Natural killer cell treated with Interleukin-12 subunit alpha and Interleukin-12 subunit beta and Interleukin-15 and Interleukin-18, amount 100 ng/mL, for 72 hours (primary cell): ENCODE results near the gene UBAC1. TPM values are rescaled to one million over a fixed set of nuclear protein-coding genes. Genes with fewer than 3 reads are reported as not detected.
"Not testable (repeated sequence)": the region's sequence is repeated elsewhere in the genome, so short reads cannot be mapped to it uniquely, and the experiment has no call there.

Experiments used
- ATAC-seq, 2 donors: fragments of 150-1000 bp; cut with Tn5 transposase in 1 of 2; sonication (Bioruptor Pico), chemical (Tn5 transposase) in 1 of 2; 2 replicates each; pipeline ENCODE4 v1.10.0; 2021
- DNase-seq: peaks from one replicate; pipeline ENCODE4 v3.0.0; 2022; ENCODE audit warnings: low spot score
- H3K27ac Mint-ChIP-seq, 2 donors: 1 replicate in 1 of 2; 2 replicates in 1 of 2; pipeline ENCODE4 v1.8.0; 2022; ENCODE audit warnings: mixed read lengths in 2 of 2, mild to moderate bottlenecking in 1 of 2, moderate library complexity in 1 of 2
- H3K27me3 Mint-ChIP-seq, 2 donors: 1 replicate in 1 of 2; 2 replicates in 1 of 2; pipeline ENCODE4 v1.8.0; 2022; ENCODE audit warnings: mixed read lengths in 2 of 2
- H3K36me3 Mint-ChIP-seq: one replicate; pipeline ENCODE4 v1.8.0; 2022; ENCODE audit warnings: mixed read lengths
- H3K4me1 Mint-ChIP-seq, 2 donors: 1 replicate in 1 of 2; 2 replicates in 1 of 2; pipeline ENCODE4 v1.8.0; 2022; ENCODE audit warnings: low read depth in 2 of 2, mixed read lengths in 2 of 2, mild to moderate bottlenecking in 1 of 2
- H3K4me3 Mint-ChIP-seq: one replicate; pipeline ENCODE4 v1.8.0; 2022; ENCODE audit warnings: mixed read lengths
- H3K9me3 Mint-ChIP-seq: 2 replicates; pipeline ENCODE4 v1.8.0; 2022; ENCODE audit warnings: mixed read lengths
- total RNA-seq, 2 donors: library from RNA; stranded (reverse); gene quantifications; one replicate each; pipeline ENCODE4 v1.2.3, GENCODE V29; 2022

The UBAC1 gene
- total RNA-seq, 2 donors from 2014 or later: 28.9 to 42.4 TPM

GRCh38 chr9:135901826-135902225, 59.3 kb downstream of the UBAC1 start:
- Mint-ChIP-seq H3K36me3 (peaks cover 6% of the 10 kb centered on the region), H3K27me3 (no peaks in the 10 kb centered on the region), H3K9me3 (no peaks in the 10 kb centered on the region), H3K4me3 (no peak overlapping the region), H3K27ac (no peak overlapping the region), H3K4me1 (peaks cover 40 to 42% of the 10 kb centered on the region in 2 donors)
- DNase-seq: no peak
- ATAC-seq: no peak

- H3K36me3 Mint-ChIP-seq: peaks cover 6% of the 10 kb centered on the region
- H3K4me3 Mint-ChIP-seq: no peak overlapping the region
- peaks cover 39 to 44% of the 10 kb centered on the region in 2 donors for H3K4me1 Mint-ChIP-seq
- no peaks in the 10 kb centered on the region for H3K27me3 Mint-ChIP-seq
- DNase-seq (no peak), ATAC-seq (no peak)
- no peak overlapping the region for H3K27ac Mint-ChIP-seq
- no peaks in the 10 kb centered on the region for H3K9me3 Mint-ChIP-seq
Measured at GRCh38 chr9:135901031-135901758, 60.0 kb downstream of the UBAC1 start.

GRCh38 chr9:135898634-135899407, 62.4 kb downstream of the UBAC1 start:
- Mint-ChIP-seq H3K27me3 (no peaks in the 10 kb centered on the region), H3K4me3 (no peak overlapping the region), H3K36me3 (no peaks in the 10 kb centered on the region), H3K27ac (no peak overlapping the region), H3K9me3 (no peaks in the 10 kb centered on the region), H3K4me1 (peaks cover 29 to 35% of the 10 kb centered on the region in 2 donors)
- DNase-seq (no peak), ATAC-seq (no peak)

DNA sequence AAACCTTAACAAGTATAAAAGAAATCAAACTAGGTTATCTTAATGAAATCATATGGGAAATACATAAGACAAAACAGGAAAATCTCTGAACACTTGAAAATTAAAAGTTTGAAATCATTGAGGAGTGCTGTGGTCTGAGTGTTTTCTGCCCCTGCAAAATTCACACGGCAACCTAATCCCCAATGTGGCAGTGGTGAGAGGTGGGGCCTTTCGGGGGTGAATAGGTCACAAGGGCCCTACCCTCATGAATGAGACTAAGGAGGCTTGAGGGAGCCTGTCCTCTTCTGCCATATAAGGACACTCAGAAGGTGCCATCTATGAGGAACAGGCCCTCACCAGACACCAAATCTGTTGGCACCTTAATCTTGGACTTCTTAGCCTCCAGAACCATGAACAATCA, 64.5 kb downstream of the UBAC1 start:
- Mint-ChIP-seq H3K27me3 (no peaks in the 10 kb centered on the region), H3K4me1 (peaks cover 33 to 39% of the 10 kb centered on the region in 2 donors), H3K4me3 (no peak overlapping the region), H3K36me3 (no peaks in the 10 kb centered on the region), H3K27ac (no peak overlapping the region), H3K9me3 (no peaks in the 10 kb centered on the region)
- ATAC-seq: no peak
- no peak for DNase-seq

DNA sequence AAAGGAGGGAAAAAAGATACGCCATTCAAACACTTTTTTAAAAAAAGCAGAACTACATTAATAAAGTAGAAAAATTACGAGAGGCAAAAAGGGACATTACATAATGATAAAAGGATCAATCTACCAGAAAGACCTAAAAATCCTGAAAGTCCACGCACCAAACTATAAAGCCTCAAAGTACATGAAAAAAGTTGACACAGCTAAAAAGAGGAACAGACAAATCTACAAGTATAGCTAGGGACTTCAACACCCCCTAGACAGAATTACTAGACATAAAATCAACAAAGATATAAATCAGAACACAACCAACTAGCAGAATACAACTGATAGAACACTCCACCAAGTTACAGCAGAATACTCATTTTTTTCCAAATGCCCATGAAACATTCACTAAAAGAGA, 65.0 kb downstream of the UBAC1 start:
- H3K4me3 Mint-ChIP-seq: no peak overlapping the region
- no peak overlapping the region for H3K27ac Mint-ChIP-seq

GRCh38 chr9:135895202-135895848, 65.8 kb downstream of the UBAC1 start:
- H3K27ac Mint-ChIP-seq: no peak overlapping the region
- ATAC-seq: no peak
- no peak for DNase-seq
- H3K9me3 Mint-ChIP-seq: no peaks in the 10 kb centered on the region
- H3K4me3 Mint-ChIP-seq: no peak overlapping the region
- peaks cover 30 to 36% of the 10 kb centered on the region in 2 donors for H3K4me1 Mint-ChIP-seq
- H3K36me3 Mint-ChIP-seq: no peaks in the 10 kb centered on the region
- H3K27me3 Mint-ChIP-seq: no peaks in the 10 kb centered on the region

More for the DNA sequence above, 65.0 kb downstream of the UBAC1 start:
- no peaks in the 10 kb centered on the region for H3K36me3 Mint-ChIP-seq
- H3K27me3 Mint-ChIP-seq: no peaks in the 10 kb centered on the region
- ATAC-seq: no peak
- DNase-seq: no peak
- H3K9me3 Mint-ChIP-seq: no peaks in the 10 kb centered on the region
- H3K4me1 Mint-ChIP-seq: peaks cover 33 to 40% of the 10 kb centered on the region in 2 donors

GRCh38 chr9:135893104-135893503, 68.1 kb downstream of the UBAC1 start:
- Mint-ChIP-seq H3K9me3 (no peaks in the 10 kb centered on the region), H3K27ac (peak overlapping the region in 1 of 2 donors; percentile 5), H3K27me3 (no peaks in the 10 kb centered on the region), H3K4me1 (peaks cover 20 to 28% of the 10 kb centered on the region in 2 donors), H3K4me3 (no peak overlapping the region), H3K36me3 (no peaks in the 10 kb centered on the region)
- no peak for DNase-seq
- no peak for ATAC-seq

GRCh38 chr9:135892327-135892726, 68.8 kb downstream of the UBAC1 start:
- not testable (repeated sequence) for H3K4me3 Mint-ChIP-seq, ATAC-seq, H3K27me3 Mint-ChIP-seq, H3K9me3 Mint-ChIP-seq, DNase-seq, H3K27ac Mint-ChIP-seq, H3K36me3 Mint-ChIP-seq
- peaks cover 21 to 36% of the 10 kb centered on the region in 2 donors for H3K4me1 Mint-ChIP-seq

DNA sequence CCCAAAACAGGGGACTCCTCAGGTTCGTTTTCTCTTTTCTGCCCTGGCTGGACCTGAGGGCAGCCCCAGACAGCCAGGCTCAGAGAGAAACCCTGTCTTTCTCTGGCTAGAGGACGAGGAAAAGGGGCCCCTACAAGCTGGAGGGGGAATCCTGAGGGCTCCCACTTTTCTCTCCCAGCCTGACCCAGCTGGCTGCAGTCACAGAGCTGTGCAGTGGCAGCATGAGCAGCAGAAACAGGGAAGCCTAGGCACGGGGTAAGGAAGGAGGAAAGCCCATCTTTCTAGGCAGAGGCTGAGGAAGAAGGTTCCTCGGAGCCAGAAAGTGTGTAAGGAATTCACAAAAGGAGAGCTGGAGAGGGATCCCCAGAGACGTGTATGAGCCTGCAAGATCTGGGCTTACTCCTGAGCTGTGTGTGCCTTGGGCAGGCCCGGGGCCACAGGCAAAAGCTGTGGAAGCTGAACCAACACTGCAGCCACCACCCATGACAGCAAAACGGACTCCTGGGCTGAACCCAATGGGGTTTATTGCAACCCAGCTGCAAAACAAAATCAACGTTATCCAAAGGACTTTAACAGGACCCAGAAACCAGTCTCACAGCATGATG, 70.0 kb downstream of the UBAC1 start:
- no peak overlapping the region for H3K4me3 Mint-ChIP-seq
- no peaks in the 10 kb centered on the region for H3K9me3 Mint-ChIP-seq
- H3K4me1 Mint-ChIP-seq: peaks cover 29 to 48% of the 10 kb centered on the region in 2 donors
- no peak for ATAC-seq
- DNase-seq: no peak
- H3K27me3 Mint-ChIP-seq: no peaks in the 10 kb centered on the region
- no peak overlapping the region for H3K27ac Mint-ChIP-seq
- no peaks in the 10 kb centered on the region for H3K36me3 Mint-ChIP-seq

DNA sequence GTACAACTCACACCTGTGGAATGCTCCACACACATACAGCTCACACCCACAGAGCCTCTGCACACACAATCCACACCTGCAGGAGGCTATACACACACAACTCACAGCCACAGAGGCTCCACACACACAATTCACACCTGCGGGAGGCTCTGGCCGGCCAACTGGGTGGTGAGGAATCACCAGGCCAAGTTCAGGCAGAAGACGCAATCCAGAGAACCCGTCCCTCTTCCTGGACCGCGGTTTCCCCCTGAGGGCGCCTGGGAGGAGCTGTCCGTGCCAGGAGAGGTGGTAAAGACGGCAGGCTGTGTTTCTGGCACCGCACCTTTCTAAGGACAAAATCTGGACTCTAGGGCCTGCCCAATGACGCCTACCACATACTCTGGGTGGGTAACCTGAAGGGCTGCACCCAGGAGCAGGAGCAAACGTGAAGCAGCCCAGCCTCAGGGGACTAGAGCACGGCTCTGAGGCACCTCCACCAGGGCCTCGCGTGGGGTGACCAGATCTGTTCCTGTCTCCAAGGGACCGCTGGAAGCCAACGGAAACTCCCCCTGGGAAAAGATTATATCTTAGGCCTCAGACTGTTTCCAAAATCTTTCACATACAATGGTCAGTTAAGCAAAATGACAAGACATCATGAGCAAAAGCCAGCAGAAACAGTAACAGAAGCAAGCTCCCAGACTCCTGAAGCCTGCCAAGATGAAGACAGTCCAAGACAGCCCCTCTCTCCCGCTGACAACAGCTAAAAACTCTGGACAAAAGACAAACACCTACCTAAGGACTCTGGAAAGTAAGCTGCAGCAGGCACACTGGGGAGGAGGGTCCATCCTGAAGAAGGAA, 70.8 kb downstream of the UBAC1 start:
- Mint-ChIP-seq H3K27me3 (no peaks in the 10 kb centered on the region), H3K9me3 (no peaks in the 10 kb centered on the region), H3K27ac (no peak overlapping the region), H3K4me1 (peaks cover 28 to 52% of the 10 kb centered on the region in 2 donors), H3K4me3 (no peak overlapping the region), H3K36me3 (no peaks in the 10 kb centered on the region)
- no peak for DNase-seq
- no peak for ATAC-seq

DNA sequence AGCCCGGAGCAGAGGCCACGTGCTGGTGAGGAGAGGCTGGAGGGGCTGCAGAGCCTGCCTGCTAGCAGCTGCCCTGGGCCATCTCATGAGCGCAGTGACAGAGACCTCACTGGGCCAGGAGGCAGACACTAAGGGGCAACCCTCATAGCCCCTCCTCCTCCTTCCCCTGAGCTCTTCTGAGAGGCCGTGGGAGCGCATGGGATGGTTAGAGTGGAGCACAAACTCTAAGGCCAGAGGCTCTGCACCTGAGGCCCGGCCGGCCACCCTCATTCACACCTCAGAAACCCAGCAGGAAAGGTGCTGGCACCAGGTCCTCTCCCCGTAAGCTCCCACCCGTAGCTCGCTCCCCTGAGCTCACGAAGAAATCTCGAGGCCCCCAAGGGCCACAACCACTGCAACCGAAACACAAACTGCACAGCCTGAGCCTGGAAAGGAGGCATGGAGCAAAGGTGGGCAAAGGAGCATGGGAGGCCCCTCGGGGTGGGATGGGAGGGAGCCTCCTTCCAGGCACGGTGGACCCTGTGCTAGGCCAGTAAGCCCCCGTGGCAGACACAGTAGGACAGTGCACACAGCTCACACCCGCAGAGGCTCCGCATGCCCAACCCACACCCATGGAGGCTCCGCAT, 71.5 kb downstream of the UBAC1 start:
- H3K36me3 Mint-ChIP-seq: no peaks in the 10 kb centered on the region
- H3K4me1 Mint-ChIP-seq: peaks cover 31 to 51% of the 10 kb centered on the region in 2 donors
- no peak overlapping the region for H3K4me3 Mint-ChIP-seq
- DNase-seq: no peak
- H3K27me3 Mint-ChIP-seq: no peaks in the 10 kb centered on the region
- no peak overlapping the region for H3K27ac Mint-ChIP-seq
- no peaks in the 10 kb centered on the region for H3K9me3 Mint-ChIP-seq
- no peak for ATAC-seq

GRCh38 chr9:135888766-135889394, 72.3 kb downstream of the UBAC1 start:
- no peak for DNase-seq
- ATAC-seq: peak; percentile 47 to 55
- peaks cover 38 to 56% of the 10 kb centered on the region in 2 donors for H3K4me1 Mint-ChIP-seq
- H3K27ac Mint-ChIP-seq: no peak overlapping the region
- H3K4me3 Mint-ChIP-seq: peak overlapping the region; percentile 26
- H3K36me3 Mint-ChIP-seq: no peaks in the 10 kb centered on the region
- no peaks in the 10 kb centered on the region for H3K9me3 Mint-ChIP-seq
- H3K27me3 Mint-ChIP-seq: no peaks in the 10 kb centered on the region
